GM12801 (cell line): ENCODE data around the gene TXNDC5.

ENCODE experiments used
- CTCF ChIP-seq: IDR thresholded peaks from one replicate; pipeline ENCODE4 v1.5.1; 2011; ENCODE audit warnings: control low read depth; ENCODE audit not compliant: insufficient read length; ENCODE audit errors: extremely low read depth

TXNDC5 gene

GRCh38 chr6:7883381-7883780 is 27.2 kb downstream of the TXNDC5 start:
- TF ChIP-seq CTCF, result no peak

GRCh38 chr6:7882505-7883257 is 27.9 kb downstream of the TXNDC5 start:
- TF ChIP-seq CTCF, result no peak

- no peak for TF ChIP-seq CTCF
These were observed 28.7 kb downstream of the TXNDC5 start for GRCh38 chr6:7881765-7882500.

- no peak for TF ChIP-seq CTCF
These were observed 29.9 kb downstream of the TXNDC5 start for GRCh38 chr6:7880718-7881107.

GRCh38 chr6:7879980-7880717 is 30.4 kb downstream of the TXNDC5 start:
- TF ChIP-seq CTCF, result no peak

GRCh38 chr6:7879579-7879978 is 31.0 kb downstream of the TXNDC5 start:
- TF ChIP-seq CTCF, result no peak

- TF ChIP-seq CTCF, result no peak
These were observed 31.5 kb downstream of the TXNDC5 start for GRCh38 chr6:7879043-7879442.
